Anterior cingulate cortex (tissue), 58 donors: ENCODE measurements around the gene TTC3.

Source experiments
- DNase-seq, 58 donors: peaks; one replicate each; lab custom pipeline; 2025; lab: John Stamatoyannopoulos, UW

Gene TTC3

GRCh38 chr21:37058261-37058660 lies 14.8 kb upstream of the TTC3 start:
- DNase-seq: peak in 13 of 58 donors; percentile 4 to 43 (median 25)

GRCh38 chr21:37059181-37059580 lies 13.9 kb upstream of the TTC3 start:
- no peak for DNase-seq

- DNase-seq: peak in 42 of 58 donors; percentile 6 to 83 (median 42)
These were observed 12.8 kb upstream of the TTC3 start for GRCh38 chr21:37060296-37060695.

- DNase-seq: no peak
These were observed 11.0 kb upstream of the TTC3 start for GRCh38 chr21:37061926-37062592.

GRCh38 chr21:37062593-37062935 lies 10.5 kb upstream of the TTC3 start:
- DNase-seq: no peak

- no peak for DNase-seq
These were observed 9.6 kb upstream of the TTC3 start for GRCh38 chr21:37063433-37063832.

GRCh38 chr21:37064841-37065240 lies 8.2 kb upstream of the TTC3 start:
- no peak for DNase-seq

- no peak for DNase-seq
These were observed 7.4 kb upstream of the TTC3 start for GRCh38 chr21:37065561-37066177.

GRCh38 chr21:37071561-37072273 lies 1.3 kb upstream of the TTC3 start:
- peak in 11 of 58 donors; percentile 20 to 54 (median 40) for DNase-seq

- DNase-seq: peak in 55 of 58 donors; percentile 39 to 99 (median 92)
These were observed 623 bp upstream of the TTC3 start for GRCh38 chr21:37072274-37072987.

- peak in 55 of 58 donors; percentile 25 to 86 (median 76) for DNase-seq
These were observed 553 bp downstream of the TTC3 start for GRCh38 chr21:37073417-37074196.

- peak in 1 of 58 donors; percentile 59 for DNase-seq
These were observed 1.1 kb downstream of the TTC3 start for GRCh38 chr21:37074197-37074510.

- DNase-seq: no peak
These were observed 1.5 kb downstream of the TTC3 start for GRCh38 chr21:37074546-37074945.

- DNase-seq: no peak
These were observed 2.2 kb downstream of the TTC3 start for GRCh38 chr21:37075214-37075770.

GRCh38 chr21:37076087-37076850 lies 3.2 kb downstream of the TTC3 start:
- no peak for DNase-seq

- DNase-seq: no peak
These were observed 4.3 kb downstream of the TTC3 start for GRCh38 chr21:37077403-37077802.

- no peak for DNase-seq
These were observed 6.3 kb downstream of the TTC3 start for GRCh38 chr21:37079211-37079824.

GRCh38 chr21:37082375-37082774 lies 9.3 kb downstream of the TTC3 start:
- DNase-seq: no peak
